ENCODE results near the gene MRAP2. TPM values are rescaled to one million over a fixed set of nuclear protein-coding genes. Genes with fewer than 3 reads are reported as not detected.

Gene MRAP2
- total and polyA plus RNA-seq, 2 experiments from 2014 or later: 6.1 to 13.5 TPM

- no peak for TF ChIP-seq ZNF331 (CRISPR knock-in tag; IDR thresholded peaks at IDR 0.05; ENCODE audit: low read depth)
- no peak for TF ChIP-seq EZH2 (IDR thresholded peaks at IDR 0.05; ENCODE audit: low read depth, unreplicated experiment)
Observed at GRCh38 chr6:84033523-84034451, at the start of gene MRAP2 (continued).

GRCh38 chr6:83984411-83984810 is 49.2 kb upstream of the MRAP2 start:
- no peaks in the 10 kb centered on the region for H3F3A ChIP-seq (replicated peaks; ENCODE audit: low read depth)
- H3K36me3 ChIP-seq (ENCODE audit: insufficient read depth): no peaks in the 10 kb centered on the region
- H3K4me3 Mint-ChIP-seq: no peak overlapping the region
- H3K4me3 ChIP-seq: no peak overlapping the region
- H4K20me1 ChIP-seq (replicated peaks; ENCODE audit: insufficient read depth): no peaks in the 10 kb centered on the region
- H3K79me2 ChIP-seq (replicated peaks; ENCODE audit: insufficient read depth): no peaks in the 10 kb centered on the region
- peaks cover 12% of the 10 kb centered on the region; the same call in 1 of the 2 replicates for H3K9me2 ChIP-seq (ENCODE audit: insufficient read depth)
- H3K36me3 Mint-ChIP-seq (ENCODE audit: low read depth): peaks cover 6% of the 10 kb centered on the region; the same call in 1 of the 3 replicates
- H3K27ac Mint-ChIP-seq: no peak overlapping the region
- no peaks in the 10 kb centered on the region for H3K27me3 Mint-ChIP-seq (ENCODE audit: insufficient read depth, low read depth, poor library complexity)
- H3K9me3 Mint-ChIP-seq: peaks cover 7% of the 10 kb centered on the region; the same call in 1 of the 3 replicates
- H3K27me3 ChIP-seq (ENCODE audit: insufficient read depth): no peaks in the 10 kb centered on the region
- H2AFZ ChIP-seq: no peak overlapping the region
- DNase-seq (ENCODE audit: low spot score) (no peak), ATAC-seq (no peak)
- no peak overlapping the region for H3K4me2 ChIP-seq
- TF ChIP-seq EZH2 (IDR thresholded peaks at IDR 0.05; ENCODE audit: low read depth, unreplicated experiment): no peak
- TF ChIP-seq, protein P1, sequence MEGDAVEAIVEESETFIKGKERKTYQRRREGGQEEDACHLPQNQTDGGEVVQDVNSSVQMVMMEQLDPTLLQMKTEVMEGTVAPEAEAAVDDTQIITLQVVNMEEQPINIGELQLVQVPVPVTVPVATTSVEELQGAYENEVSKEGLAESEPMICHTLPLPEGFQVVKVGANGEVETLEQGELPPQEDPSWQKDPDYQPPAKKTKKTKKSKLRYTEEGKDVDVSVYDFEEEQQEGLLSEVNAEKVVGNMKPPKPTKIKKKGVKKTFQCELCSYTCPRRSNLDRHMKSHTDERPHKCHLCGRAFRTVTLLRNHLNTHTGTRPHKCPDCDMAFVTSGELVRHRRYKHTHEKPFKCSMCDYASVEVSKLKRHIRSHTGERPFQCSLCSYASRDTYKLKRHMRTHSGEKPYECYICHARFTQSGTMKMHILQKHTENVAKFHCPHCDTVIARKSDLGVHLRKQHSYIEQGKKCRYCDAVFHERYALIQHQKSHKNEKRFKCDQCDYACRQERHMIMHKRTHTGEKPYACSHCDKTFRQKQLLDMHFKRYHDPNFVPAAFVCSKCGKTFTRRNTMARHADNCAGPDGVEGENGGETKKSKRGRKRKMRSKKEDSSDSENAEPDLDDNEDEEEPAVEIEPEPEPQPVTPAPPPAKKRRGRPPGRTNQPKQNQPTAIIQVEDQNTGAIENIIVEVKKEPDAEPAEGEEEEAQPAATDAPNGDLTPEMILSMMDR (conservative IDR thresholded peaks at IDR 0.05; ENCODE audit: low read depth in 2 of 2): no peak
- H3K4me1 ChIP-seq (ENCODE audit: insufficient read depth): no peaks in the 10 kb centered on the region
- H3K27ac ChIP-seq (ENCODE audit: low read depth): no peak overlapping the region
- no peaks in the 10 kb centered on the region for H3K4me1 Mint-ChIP-seq

DNA sequence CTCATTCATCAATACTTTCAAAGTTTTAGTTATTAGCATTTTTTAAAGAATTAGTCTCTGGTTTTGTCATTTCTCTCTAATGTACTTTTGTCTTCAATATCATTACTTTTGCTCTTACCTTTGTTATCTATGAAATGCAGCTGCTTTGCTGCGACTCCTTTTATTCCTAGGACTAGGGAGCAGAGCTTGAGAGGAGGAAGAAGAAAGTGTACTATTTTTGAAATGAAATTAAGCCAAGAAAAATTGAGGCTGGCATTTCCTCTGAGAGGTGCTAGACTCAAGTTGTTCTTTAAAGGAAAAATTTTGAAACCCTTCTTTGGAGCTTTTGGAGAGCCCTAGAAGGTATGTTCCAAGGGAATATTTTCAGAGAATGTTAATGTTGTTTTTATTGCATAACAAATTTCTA is 48.3 kb upstream of the MRAP2 start:
- no peaks in the 10 kb centered on the region for H4K20me1 ChIP-seq (replicated peaks; ENCODE audit: insufficient read depth)
- DNase-seq (ENCODE audit: low spot score) (no peak), ATAC-seq (no peak)
- no peaks in the 10 kb centered on the region for H3K4me1 Mint-ChIP-seq
- H3K9me3 Mint-ChIP-seq: peaks cover 3% of the 10 kb centered on the region; the same call in 1 of the 3 replicates
- no peak overlapping the region for H3K4me2 ChIP-seq
- no peak overlapping the region for H3K4me3 ChIP-seq
- TF ChIP-seq STAT1 (IDR thresholded peaks at IDR 0.05; ENCODE audit: unreplicated experiment) (no peak), EZH2phosphoT487 (IDR thresholded peaks at IDR 0.05; ENCODE audit: unreplicated experiment) (no peak)
- peaks cover 3% of the 10 kb centered on the region; the same call in 1 of the 3 replicates for H3K36me3 Mint-ChIP-seq (ENCODE audit: low read depth)
- no peaks in the 10 kb centered on the region for H3K27me3 Mint-ChIP-seq (ENCODE audit: insufficient read depth, low read depth, poor library complexity)
- no peak overlapping the region for H3K27ac Mint-ChIP-seq
- H3K4me3 Mint-ChIP-seq: no peak overlapping the region
- H2AFZ ChIP-seq: no peak overlapping the region
- no peaks in the 10 kb centered on the region for H3K79me2 ChIP-seq (replicated peaks; ENCODE audit: insufficient read depth)
- H3K9me2 ChIP-seq (ENCODE audit: insufficient read depth): peaks cover 12% of the 10 kb centered on the region; the same call in 1 of the 2 replicates
- H3K36me3 ChIP-seq (ENCODE audit: insufficient read depth): no peaks in the 10 kb centered on the region
- no peaks in the 10 kb centered on the region for H3K27me3 ChIP-seq (ENCODE audit: insufficient read depth)
- H3K27ac ChIP-seq (ENCODE audit: low read depth): no peak overlapping the region
- no peaks in the 10 kb centered on the region for H3K4me1 ChIP-seq (ENCODE audit: insufficient read depth)
- no peaks in the 10 kb centered on the region for H3F3A ChIP-seq (replicated peaks; ENCODE audit: low read depth)

All from GM23338 (cell line).